Astrocyte (in vitro differentiated cells and primary cell): ENCODE data around the gene OR52E6. TPM values are rescaled to one million over a fixed set of nuclear protein-coding genes. Genes with fewer than 3 reads are reported as not detected.

Experiments used
- DNase-seq: peaks from one replicate; pipeline ENCODE4 v3.0.0-alpha.2; 2010; ENCODE audit warnings: low read depth
- FAIRE-seq: peaks from 2 replicates; lab custom pipeline; 2011; peaks lifted over from hg19 to GRCh38; lab: Jason Lieb, UNC
- H2AFZ ChIP-seq: 2 replicates; pipeline ENCODE4 v1.6.0; 2012; ENCODE audit warnings: low read depth, low read length, inconsistent platforms
- H3K27ac ChIP-seq: 2 replicates; pipeline ENCODE4 v1.5.1; 2011; ENCODE audit warnings: low read depth, low read length, inconsistent platforms
- H3K27me3 ChIP-seq: 2 replicates; pipeline ENCODE4 v1.6.0; 2011; ENCODE audit warnings: low read length, inconsistent platforms; ENCODE audit not compliant: insufficient read depth
- H3K36me3 ChIP-seq: 2 replicates; pipeline ENCODE4 v1.5.1; 2011; ENCODE audit warnings: low read length, inconsistent platforms; ENCODE audit not compliant: insufficient read depth
- H3K4me1 ChIP-seq: 2 replicates; pipeline ENCODE4 v1.5.1; 2011; ENCODE audit warnings: low read length, inconsistent platforms; ENCODE audit not compliant: insufficient read depth
- H3K4me2 ChIP-seq: 2 replicates; pipeline ENCODE4 v1.6.0; 2012; ENCODE audit warnings: low read length, inconsistent platforms
- H3K4me3 ChIP-seq: 2 replicates; pipeline ENCODE4 v1.5.1; 2011; ENCODE audit warnings: low read depth, mild to moderate bottlenecking, low read length, inconsistent platforms; ENCODE audit not compliant: insufficient read depth
- H3K79me2 ChIP-seq: 2 replicates; pipeline ENCODE4 v1.6.0; 2012; ENCODE audit warnings: mild to moderate bottlenecking, low read length, inconsistent platforms; ENCODE audit not compliant: insufficient read depth
- H3K9ac ChIP-seq: 2 replicates; pipeline ENCODE4 v1.6.0; 2012; ENCODE audit warnings: mild to moderate bottlenecking, low read length, inconsistent platforms
- H3K9me3 ChIP-seq: 2 replicates; pipeline ENCODE4 v1.5.1; 2012; ENCODE audit warnings: low read depth, mild to moderate bottlenecking, low read length, inconsistent platforms; ENCODE audit not compliant: insufficient read depth
- H4K20me1 ChIP-seq: 2 replicates; pipeline ENCODE4 v1.6.0; 2012; ENCODE audit warnings: low read length, inconsistent platforms; ENCODE audit not compliant: insufficient read depth
- H3K27ac Mint-ChIP-seq: one replicate; pipeline ENCODE4 v1.8.0; 2021; ENCODE audit warnings: mild to moderate bottlenecking, mixed read lengths; ENCODE audit not compliant: unreplicated experiment
- H3K27me3 Mint-ChIP-seq: one replicate; pipeline ENCODE4 v1.8.0; 2021; ENCODE audit warnings: low read depth, mixed read lengths; ENCODE audit not compliant: unreplicated experiment
- H3K36me3 Mint-ChIP-seq: one replicate; pipeline ENCODE4 v1.8.0; 2021; ENCODE audit warnings: low read depth, mixed read lengths; ENCODE audit not compliant: unreplicated experiment
- H3K4me1 Mint-ChIP-seq: one replicate; pipeline ENCODE4 v1.8.0; 2021; ENCODE audit warnings: low read depth, mixed read lengths; ENCODE audit not compliant: unreplicated experiment
- H3K4me3 Mint-ChIP-seq: one replicate; pipeline ENCODE4 v1.8.0; 2021; ENCODE audit warnings: mild to moderate bottlenecking, moderate library complexity, mixed read lengths; ENCODE audit not compliant: unreplicated experiment
- H3K9me3 Mint-ChIP-seq: one replicate; pipeline ENCODE4 v1.8.0; 2021; ENCODE audit warnings: mild to moderate bottlenecking, mixed read lengths; ENCODE audit not compliant: unreplicated experiment
- EZH2 ChIP-seq: IDR thresholded peaks from 2 replicates; pipeline ENCODE4 v1.6.1; 2012; ENCODE audit warnings: mild to moderate bottlenecking, low read length, inconsistent platforms; ENCODE audit not compliant: insufficient read depth
- total RNA-seq: library from RNA; stranded (reverse); gene quantifications from 2 replicates; pipeline ENCODE4 v1.2.1, GENCODE V29; 2021
- TF ChIP-seq, protein P1 (sequence below): IDR thresholded peaks from 2 replicates; pipeline ENCODE4 v1.5.1; 2011; ENCODE audit warnings: low read depth, mild to moderate bottlenecking, inconsistent platforms, low read length, moderate library complexity; ENCODE audit not compliant: insufficient read depth

Gene OR52E6
- total RNA-seq, 1 donor from 2014 or later, result not detected

DNA sequence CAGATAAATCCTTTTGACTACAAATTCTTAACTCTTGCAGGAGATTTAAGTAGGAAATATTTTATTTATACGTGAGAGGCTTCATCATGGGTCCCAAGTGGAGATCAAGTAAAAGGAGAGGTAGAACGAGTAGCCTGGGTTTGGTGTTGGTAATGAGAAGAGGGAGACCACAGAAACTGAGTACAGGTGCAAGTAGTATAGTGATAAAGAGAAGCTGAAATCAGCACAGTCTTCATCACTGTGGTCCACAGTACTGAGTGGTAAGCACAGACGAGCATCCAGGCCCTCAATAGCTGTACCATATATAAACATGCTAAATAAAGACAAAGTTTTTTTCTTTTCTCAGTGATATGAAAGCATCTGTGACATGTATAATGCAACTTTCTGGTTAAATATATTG lies 45.5 kb upstream of the OR52E6 start:
- H2AFZ ChIP-seq, result no peak overlapping the region
- H3K4me1 ChIP-seq, result no peaks in the 10 kb centered on the region
- H3K27me3 ChIP-seq, result no peaks in the 10 kb centered on the region
- no peak for TF ChIP-seq EZH2
- TF ChIP-seq, protein P1, sequence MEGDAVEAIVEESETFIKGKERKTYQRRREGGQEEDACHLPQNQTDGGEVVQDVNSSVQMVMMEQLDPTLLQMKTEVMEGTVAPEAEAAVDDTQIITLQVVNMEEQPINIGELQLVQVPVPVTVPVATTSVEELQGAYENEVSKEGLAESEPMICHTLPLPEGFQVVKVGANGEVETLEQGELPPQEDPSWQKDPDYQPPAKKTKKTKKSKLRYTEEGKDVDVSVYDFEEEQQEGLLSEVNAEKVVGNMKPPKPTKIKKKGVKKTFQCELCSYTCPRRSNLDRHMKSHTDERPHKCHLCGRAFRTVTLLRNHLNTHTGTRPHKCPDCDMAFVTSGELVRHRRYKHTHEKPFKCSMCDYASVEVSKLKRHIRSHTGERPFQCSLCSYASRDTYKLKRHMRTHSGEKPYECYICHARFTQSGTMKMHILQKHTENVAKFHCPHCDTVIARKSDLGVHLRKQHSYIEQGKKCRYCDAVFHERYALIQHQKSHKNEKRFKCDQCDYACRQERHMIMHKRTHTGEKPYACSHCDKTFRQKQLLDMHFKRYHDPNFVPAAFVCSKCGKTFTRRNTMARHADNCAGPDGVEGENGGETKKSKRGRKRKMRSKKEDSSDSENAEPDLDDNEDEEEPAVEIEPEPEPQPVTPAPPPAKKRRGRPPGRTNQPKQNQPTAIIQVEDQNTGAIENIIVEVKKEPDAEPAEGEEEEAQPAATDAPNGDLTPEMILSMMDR, result no peak
- no peak overlapping the region for H3K4me3 Mint-ChIP-seq
- H3K9ac ChIP-seq, result no peak overlapping the region
- H3K9me3 Mint-ChIP-seq, result no peaks in the 10 kb centered on the region
- no peaks in the 10 kb centered on the region for H4K20me1 ChIP-seq
- no peak overlapping the region for H3K4me3 ChIP-seq
- FAIRE-seq (no peak), DNase-seq (no peak)
- H3K9me3 ChIP-seq, result no peaks in the 10 kb centered on the region
- H3K27ac Mint-ChIP-seq, result no peak overlapping the region
- no peaks in the 10 kb centered on the region for H3K4me1 Mint-ChIP-seq
- no peaks in the 10 kb centered on the region for H3K27me3 Mint-ChIP-seq
- H3K79me2 ChIP-seq, result no peaks in the 10 kb centered on the region
- H3K36me3 Mint-ChIP-seq, result no peaks in the 10 kb centered on the region
- no peak overlapping the region for H3K4me2 ChIP-seq
- H3K27ac ChIP-seq, result no peak overlapping the region
- H3K36me3 ChIP-seq, result no peaks in the 10 kb centered on the region

DNA sequence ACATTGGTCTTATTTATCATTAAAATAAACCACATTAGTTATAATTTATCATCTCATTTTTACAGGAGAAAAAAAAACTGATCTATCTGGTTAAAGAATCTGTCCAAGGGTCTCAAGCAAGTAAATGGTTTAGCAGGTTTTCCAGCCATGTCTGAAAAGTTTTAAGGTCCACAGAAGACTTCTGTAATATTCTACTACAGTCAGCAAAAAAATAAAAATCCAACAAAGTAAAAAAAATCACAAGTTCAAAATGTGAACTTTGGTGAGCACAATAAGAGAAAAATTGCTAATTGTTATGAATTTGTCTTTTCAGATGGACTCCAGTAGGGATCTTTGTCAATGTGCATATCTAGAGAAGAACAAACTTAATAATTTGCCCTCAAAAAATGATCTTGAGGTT lies 40.1 kb upstream of the OR52E6 start:
- Histone ChIP-seq H3K4me2 (no peak overlapping the region), H3K36me3 (no peaks in the 10 kb centered on the region), H3K4me3 (no peak overlapping the region), H3K27ac (no peak overlapping the region), H3K9me3 (no peaks in the 10 kb centered on the region), H3K27me3 (no peaks in the 10 kb centered on the region), H3K79me2 (no peaks in the 10 kb centered on the region), H2AFZ (no peak overlapping the region), H3K9ac (no peak overlapping the region), H4K20me1 (no peaks in the 10 kb centered on the region), H3K4me1 (no peaks in the 10 kb centered on the region)
- H3K4me1 Mint-ChIP-seq, result no peaks in the 10 kb centered on the region
- DNase-seq, result no peak
- no peaks in the 10 kb centered on the region for H3K36me3 Mint-ChIP-seq
- H3K27me3 Mint-ChIP-seq, result peaks cover 4% of the 10 kb centered on the region
- no peak overlapping the region for H3K27ac Mint-ChIP-seq
- no peak overlapping the region for H3K4me3 Mint-ChIP-seq
- H3K9me3 Mint-ChIP-seq, result no peaks in the 10 kb centered on the region
- no peak for FAIRE-seq
- TF ChIP-seq, protein P1, result no peak
- TF ChIP-seq EZH2, result no peak

DNA sequence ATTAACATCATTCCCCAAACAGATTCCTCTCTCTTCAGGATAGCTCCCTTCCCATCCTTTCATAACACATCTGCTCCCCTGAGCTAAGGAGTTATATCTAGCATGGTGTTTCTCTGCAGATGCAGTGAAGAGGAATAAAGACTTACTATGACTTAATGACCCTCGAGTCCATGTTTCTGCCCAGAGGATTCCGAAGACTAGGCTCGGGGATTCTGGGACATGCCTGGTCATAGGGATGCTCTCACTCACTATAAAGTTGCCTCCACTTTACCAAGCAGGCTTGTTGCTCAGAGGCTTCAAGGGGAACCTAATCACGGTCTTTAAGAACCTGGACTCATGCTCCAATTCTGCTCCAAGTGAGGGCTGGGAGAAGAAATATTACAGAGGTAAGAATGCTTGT lies 38.6 kb upstream of the OR52E6 start, which contains the start of gene OR52E4:
OR52E4 (plus strand) TSS at position 301 of the 400 bp plus-strand sequence. CDS start 3,664 bp downstream, outside the sequence.
- DNase-seq (no peak), FAIRE-seq (no peak)
- Histone ChIP-seq H3K9me3 (no peaks in the 10 kb centered on the region), H3K4me1 (no peaks in the 10 kb centered on the region), H3K36me3 (no peaks in the 10 kb centered on the region), H3K27ac (no peak within 1 kb of the TSS), H3K4me3 (no peak within 1 kb of the TSS), H2AFZ (no peak within 1 kb of the TSS), H3K27me3 (no peaks in the 10 kb centered on the region), H3K79me2 (no peaks in the 10 kb centered on the region), H4K20me1 (no peaks in the 10 kb centered on the region), H3K9ac (no peak within 1 kb of the TSS), H3K4me2 (no peak within 1 kb of the TSS)
- TF ChIP-seq, protein P1, result no peak
- TF ChIP-seq EZH2, result no peak
- Mint-ChIP-seq H3K27me3 (peaks cover 4% of the 10 kb centered on the region), H3K4me1 (no peaks in the 10 kb centered on the region), H3K4me3 (no peak within 1 kb of the TSS), H3K9me3 (no peaks in the 10 kb centered on the region), H3K27ac (no peak within 1 kb of the TSS), H3K36me3 (no peaks in the 10 kb centered on the region)
